GM18517 (cell line): ENCODE measurements around the gene TMEM53.
"Not testable (repeated sequence)": the region's sequence is repeated elsewhere in the genome, so short reads cannot be mapped to it uniquely, and the experiment has no call there.

Source experiments
- ATAC-seq: cut with Tn5 transposase; IDR thresholded peaks from one replicate; pipeline ENCODE4 v1.9.1; 2021; ENCODE audit warnings: mild to moderate bottlenecking, moderate library complexity; ENCODE audit not compliant: unreplicated experiment

Gene TMEM53

DNA sequence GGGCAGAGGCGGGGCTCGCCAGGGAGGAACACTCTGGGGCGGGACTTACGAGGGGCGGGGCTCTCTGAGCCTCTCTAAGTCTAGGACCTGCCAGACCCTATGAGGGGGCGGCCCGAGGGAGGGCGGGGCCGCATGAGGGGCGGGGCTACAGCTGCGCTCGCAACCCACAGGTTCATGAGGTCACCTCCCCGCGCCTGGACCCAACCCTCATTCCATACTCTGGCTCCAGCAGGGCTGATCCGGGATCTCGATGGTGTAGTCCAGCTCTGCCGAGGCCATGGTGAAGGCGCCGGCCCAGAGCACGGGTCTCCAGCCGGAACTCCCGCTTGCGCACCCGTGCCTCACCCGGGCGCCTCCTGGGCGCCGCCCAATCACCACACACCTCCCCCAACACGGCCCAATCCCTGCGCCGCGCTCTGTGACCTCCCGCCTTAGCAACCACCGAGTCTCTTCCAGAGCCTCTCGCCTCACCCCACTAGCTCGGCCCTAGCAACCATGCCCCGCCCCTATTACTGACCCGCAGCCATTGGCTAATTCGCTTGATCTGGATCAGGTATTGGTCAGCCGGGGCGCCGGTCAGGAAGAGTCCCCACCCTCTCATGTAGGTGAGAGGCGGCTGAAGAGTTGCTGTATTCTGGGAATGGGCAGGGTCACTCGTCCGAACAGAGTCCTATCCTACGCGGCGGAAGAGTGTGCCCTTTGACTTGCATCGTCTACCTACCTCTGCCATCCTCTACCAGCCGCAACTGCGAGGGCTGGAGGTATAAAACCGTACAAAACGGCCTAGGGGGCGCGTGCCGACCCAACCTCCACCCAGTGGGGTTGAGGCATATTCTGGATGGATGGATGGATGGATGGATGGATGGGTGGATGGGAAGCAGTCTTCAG is at the start of gene TMEM53, which contains the start of gene ARMH1:
Gene TMEM53 (minus strand): TSS at position 369 of the 888 bp plus-strand sequence. CDS start 90 bp downstream, at position 279.
Gene ARMH1 (plus strand): TSS at position 602 of the 888 bp plus-strand sequence. CDS start 14,984 bp downstream, outside the sequence.
- ATAC-seq = peak; percentile 92

DNA sequence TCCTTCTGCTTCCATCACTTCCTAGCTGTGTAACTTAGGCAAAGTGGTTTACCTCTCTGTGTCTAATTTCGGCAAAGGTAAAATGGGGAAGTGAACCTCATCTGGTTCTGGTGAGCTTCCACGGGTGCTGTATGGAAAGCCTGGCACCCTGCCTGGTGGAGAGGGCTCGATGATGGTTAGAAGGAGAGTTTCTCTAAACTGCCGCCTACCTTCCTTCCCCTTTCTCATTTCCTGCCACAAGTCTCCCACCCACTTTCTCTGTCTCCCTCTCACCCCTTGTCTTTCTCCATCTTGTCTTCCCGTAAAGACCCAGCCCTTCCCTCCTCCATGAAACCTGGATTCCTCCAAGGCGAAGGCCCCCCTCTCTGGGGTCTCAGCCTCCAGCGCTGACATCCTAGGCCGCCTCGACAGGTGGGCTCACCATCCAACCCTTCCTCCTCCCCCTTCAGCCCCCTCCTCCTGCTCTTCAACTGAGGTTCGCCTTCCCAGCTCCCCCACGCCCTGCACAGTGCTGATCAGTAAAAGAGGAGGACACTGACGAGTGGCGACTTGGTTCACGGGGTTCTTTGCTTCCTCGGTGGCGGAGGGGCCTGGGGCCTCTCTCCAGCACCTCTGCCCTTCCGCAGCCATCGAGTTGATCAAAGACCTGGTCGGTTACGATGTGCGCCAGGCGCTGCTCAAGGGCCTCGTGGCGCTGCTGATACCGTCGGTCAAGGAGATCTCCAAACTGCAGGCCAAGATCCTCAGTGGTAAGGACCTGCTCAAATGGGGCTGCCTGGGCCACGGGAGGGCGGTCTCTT is 49.4 kb upstream of the TMEM53 start:
- ATAC-seq = no peak

DNA sequence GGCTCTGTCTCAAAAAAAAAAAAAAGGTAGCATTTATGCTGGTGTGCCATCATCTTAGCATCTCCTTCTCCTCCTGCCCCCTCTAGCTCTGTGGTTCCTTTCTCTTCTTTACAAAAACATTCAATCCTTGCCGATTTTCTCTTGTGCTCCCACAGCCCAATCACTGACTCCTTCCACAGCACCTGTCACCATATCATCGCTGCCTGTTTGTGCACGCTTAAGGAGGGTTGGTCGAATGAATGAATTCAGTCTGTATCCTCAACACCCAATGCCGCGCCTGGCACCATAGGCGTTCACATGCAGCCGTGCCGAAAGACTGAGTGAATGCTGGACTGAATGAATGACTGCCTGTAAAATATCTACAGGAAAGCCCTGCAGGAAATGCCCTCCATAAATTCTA is 48.8 kb upstream of the TMEM53 start:
- no peak for ATAC-seq

DNA sequence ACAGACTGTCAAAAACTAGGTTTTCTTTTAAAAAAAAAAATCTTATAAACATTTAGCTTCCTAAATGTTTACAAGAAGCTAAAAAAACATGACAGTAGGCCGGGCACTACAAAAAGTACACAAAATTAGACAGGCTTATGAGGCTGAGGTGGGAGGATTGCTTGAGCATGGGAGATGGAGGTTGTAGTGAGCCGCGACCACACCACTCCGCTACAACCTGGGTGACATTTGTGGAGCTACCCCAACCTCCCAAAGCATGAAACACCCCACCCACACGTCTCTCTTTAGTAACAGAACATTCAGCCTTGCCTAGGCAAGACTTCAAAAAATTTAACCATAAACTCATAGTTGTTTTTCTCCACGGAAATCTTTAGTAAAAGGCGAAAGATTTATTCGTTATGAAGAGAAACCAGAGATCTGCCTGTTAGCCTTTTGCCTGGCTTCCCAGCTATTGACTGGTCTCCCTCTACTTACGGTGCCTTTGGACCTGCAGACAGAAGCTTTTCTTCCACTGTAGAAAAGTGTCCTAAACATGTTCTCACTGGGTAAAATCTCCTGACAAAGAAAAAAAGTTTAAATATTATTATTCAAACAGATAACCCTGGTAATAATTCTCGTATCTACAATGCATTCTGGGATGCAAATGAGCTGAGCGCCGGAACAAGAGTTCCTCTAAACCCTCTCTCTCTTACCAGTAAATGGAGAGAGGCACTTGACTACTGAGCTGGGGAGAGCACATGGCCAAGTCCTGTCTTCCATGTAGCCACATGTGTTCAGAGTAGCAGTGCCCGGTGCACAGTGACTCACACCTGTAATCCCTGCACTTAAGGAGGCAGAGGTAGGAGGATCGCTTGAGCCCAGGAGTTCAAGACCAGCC is 47.4 kb upstream of the TMEM53 start:
- peak; percentile 72 for ATAC-seq

DNA sequence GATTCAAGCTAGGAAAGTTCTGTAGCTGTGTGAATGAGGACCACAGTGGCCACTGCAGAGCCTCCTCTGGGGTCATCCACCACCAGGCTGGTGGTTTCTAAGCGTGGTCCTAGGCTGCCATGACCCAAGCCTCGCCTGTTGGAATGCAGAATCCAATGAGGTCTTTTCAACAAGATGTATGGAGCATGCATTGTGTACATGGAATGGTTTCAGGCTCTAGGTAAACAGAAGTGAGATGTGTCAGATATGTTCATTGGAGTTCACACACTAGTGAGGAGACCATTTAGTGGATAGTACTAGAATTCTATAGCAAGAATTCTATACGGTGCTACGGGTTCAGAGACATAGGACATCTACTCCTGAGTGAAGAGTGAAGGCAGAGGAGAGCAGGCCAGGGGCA is 46.0 kb upstream of the TMEM53 start:
- no peak for ATAC-seq

DNA sequence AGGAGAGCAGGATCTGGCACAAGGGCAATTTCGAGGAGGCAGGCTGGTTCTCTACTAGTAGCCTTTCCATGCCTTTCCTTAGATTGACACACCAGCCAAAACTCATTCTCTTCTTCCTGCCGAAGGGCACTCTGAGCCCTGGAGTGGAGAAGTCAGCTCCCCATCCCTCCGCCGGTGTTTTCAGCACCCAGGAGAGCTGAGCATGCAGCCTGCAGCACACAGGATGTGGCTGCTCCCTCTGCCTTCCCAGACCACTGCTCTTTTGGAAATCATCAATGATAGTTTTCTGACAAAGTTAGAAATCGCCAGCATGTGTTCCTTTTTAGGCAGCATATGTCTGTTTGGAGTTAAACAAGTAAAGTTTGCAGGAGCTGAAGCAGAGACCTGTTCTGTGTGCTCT is 45.0 kb upstream of the TMEM53 start:
- no peak for ATAC-seq

DNA sequence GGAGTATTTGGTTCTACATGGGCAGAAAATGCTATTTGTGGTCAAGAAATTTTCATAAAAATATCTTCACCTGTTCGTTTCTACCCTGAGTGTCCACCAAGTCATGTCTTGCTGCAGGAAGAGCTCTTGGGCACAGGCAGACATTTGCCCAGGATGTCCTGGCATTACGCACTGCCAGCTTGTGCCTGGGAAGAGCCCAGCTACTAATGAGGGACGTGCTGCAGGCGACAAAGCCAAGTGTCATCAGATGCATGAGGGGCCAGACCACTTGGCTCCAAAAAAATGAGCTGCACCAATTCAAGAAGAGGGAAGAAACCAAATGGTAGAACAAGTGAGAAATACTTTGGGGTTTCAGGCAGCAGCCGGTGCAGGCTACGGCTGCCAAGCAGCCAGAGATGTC is 43.8 kb upstream of the TMEM53 start:
- no peak for ATAC-seq

DNA sequence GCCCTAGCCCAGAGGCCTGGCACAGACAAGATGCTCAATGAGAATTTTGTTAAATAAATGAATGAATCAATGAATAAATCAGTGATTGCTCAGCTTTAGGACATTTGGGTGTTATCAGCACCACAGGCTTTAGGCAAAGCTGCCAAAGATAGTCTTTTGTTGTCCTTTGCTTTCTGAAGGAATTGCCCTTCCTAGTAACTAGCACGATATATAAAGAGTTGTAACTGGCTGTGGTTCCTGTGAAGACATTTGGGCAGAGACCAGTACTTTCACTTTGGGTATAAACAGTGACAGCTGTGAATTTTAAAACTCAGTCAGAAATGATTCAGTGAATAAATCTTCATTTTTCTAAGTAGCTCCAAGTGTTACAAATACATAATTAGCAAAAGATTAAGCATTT is 43.4 kb upstream of the TMEM53 start:
- no peak for ATAC-seq

DNA sequence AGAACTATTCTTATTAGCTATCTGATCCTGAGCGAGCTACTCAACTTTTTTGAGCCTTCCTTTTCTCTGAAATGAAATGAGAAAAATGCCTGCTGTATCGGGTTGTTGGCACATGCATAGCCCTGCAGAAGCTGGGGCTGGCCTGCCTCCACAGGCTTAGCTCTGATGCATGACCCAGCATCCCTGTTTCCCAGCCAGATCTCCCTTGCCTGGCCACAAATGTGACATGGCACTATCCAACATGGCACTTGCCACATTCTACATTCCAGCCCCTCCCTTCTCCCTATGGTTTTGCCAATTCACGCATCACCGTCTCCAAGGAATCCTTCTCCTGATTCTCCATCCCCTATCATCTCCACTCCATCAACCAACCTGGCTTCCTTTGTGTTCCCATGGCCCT is 42.9 kb upstream of the TMEM53 start:
- ATAC-seq = no peak

DNA sequence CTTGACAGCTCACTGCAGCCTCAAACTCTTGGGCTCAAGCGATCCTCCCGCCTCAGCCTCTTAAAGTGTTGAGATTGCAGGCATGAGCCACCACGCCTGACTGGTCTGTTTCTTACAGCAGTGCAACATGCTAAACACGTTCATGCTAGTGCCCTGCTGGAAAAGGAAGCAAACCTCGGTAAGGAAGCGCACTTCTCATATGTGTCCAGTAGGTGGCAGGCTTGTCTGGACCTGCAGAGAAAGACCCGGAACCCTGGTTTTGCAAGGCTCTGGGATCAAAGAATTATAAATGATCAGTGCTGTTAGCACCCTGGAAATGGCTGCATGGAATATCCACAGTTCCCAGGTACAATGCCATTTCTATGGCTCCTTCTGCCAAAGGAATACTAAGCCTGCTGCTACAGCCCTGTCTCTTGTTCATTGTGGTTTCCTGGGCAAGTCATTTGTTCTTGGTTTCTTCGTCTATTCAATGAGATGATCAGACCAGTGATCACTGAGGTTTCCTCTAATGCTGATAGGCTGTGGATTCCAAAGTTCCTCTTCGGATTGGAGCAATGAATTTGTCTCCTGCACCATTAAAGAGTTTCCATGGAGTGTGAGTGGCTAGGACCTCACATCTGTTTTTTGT is 40.8 kb upstream of the TMEM53 start:
- ATAC-seq = no peak

DNA sequence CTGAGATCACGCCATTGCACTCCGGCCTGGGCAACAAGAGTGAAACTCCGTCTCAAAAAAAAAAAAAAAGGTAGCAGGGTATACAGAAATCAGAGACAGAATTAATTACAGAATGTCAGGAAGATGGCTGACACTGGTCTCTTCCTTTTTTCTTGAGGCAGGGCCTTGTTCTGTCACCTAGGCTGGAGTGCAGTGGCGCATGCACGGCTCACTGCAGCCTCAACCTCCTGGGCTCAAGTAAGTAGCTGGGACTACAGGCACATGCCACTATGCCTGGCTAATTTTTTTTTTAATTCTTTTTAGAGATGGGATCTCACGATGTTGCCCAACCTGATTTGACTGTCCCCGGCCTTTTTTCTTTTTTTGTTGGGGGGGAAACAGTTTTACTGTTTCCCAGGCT is 40.3 kb upstream of the TMEM53 start:
- no peak for ATAC-seq

DNA sequence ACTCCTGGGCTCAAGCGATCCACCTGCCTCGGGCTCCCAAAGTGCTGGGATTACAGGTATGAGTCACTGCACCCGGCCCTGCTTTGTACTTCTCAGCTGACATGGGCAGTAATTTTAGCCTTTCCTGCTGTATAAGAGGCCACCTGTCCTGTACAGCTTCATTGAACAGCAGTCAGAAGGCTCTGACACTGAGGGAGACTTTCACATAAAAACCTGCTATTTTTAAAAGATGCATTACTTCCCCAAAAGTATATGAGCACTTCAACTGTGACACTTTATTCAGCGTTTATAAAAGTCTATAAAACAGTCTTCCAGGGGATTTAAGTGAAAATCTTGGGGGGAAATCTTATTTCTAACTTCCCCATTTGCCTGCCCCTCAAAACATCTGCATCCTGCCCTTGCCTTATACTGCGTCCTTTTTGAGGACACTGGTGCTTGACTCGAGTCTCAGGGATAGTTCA is 39.1 kb upstream of the TMEM53 start:
- ATAC-seq = no peak

DNA sequence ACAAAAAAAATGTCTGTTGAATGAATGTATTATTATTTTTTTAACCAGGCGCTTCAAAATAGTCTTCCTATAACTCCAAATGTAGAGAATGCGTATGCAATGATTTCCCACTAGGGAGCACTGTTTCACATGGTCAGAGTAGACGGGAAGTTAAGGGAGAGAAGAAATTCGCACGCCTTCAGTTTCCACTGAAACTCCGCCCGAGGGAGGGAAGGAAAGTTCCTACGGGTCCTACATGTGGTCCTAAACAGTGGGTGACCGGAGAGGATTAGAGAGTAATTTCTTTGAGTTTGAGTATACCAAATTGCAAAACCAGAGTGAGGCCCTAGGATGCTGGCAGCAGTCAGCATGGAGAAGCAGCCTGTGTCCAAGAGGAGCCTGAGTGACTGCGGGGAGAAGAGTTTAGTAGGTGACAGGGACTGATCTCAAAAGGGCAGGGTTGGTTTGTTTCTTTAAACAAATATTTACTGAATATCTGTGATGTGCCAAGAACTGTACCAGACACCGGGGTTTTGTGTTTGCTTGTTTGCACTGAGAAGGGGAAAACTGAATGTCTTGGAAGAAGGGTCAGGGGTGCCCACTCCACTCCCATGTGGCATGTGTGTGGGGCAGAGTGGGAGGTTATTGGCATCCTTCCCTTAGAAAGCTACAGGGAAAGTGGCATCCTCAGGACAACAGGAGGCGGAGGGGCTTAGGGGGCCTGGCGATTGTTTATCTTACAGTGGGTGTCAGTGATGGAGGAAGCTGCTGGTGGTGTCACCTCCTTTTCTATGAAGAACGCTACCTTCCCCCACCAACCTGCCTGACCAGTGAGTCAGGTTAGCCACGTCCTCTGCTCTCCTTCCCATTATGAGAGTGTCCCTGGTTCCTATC is 33.9 kb upstream of the TMEM53 start:
- ATAC-seq = no peak

DNA sequence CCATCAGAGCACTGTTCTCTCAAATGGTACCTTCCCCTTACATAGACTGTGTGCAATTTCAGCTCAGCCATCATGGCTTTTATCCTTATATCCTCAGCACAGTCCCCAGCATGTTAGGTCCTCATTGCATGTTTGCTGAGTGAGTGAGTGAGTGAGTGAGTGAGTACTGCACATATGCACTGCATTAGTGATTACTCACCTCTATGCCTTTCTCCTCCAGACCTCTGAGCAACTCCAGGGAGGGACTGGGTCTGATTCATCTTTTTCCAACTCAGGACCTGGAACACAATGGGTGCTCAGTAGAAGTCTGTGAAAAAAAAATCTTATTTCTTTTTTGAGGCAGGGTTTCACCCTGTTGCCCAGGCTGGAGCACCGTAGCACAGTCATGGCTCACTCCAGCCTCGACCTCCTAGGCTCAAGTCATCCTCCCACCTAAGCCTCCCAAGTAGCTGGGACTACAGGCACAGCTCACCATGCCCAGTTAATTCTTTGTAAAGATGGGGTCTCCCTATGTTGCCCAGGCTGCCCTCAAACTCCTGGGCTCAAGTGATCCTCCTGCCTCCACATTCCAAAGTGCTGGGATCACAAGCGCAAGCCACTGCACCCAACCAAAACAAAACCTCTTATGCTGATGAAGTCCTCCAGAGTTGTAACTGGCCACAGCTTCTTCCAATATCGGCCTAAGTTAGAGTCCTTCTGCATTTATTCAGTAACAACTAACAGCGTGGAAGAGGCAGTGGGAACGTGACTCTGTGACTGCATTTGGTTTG is 33.0 kb upstream of the TMEM53 start:
- ATAC-seq = no peak

DNA sequence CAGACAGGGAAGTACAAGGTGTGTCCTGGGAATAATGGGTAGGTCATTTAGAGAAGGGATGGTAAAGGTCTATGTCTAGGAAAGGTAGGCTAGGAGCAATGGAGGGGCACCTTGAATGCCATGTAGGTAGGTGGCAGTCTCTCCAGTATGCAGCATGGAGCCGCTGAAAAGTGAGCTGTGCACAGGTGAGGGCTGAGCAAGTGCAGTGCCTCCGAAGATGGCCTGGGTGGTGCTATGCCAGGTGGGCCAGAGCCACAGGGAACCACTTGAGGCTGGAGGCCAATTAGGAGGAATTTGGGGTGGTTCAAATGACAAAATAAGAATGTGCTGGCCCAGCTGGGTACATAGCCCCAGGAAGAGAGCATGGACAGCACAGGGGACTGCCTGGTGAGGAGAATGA is 31.7 kb upstream of the TMEM53 start:
- no peak for ATAC-seq

DNA sequence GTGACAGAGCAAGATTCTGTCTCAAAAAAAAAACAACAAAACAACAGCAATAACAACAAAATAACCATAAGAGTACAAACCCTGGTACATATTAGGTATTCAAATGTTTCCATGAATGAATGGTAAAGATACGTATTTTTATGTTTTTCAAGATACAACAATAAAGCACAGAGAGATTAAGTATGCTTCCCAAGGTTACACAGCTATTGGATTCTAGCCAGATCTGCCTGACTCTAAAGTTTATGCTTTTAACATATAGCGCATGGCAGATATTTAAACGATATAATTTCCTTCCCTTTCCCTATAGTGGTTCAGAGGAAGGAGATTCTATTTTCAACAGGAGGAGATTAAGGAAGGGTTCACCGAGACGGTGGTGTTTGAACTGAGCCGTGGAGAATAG is 31.2 kb upstream of the TMEM53 start:
- no peak for ATAC-seq

DNA sequence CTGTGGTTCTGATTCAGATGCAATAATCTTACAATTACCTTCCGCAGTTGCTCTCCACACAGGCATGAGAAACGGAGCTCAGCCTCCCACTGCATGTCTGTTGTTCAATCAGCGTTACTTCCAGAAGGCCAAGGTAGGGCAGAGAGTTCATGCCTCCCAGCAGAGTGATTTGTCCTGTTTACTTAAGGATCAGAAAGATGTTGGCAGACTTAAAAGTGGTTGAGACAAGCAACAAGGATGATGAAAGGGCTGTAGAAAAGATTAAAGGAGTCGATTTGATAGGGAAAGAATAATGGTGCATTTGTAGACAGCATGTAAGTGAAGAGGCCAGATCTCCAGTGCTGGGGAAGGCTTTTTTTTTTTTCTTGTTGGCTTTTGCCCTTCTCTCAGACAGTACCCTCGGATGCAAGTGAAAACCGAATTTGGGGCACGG is 26.9 kb upstream of the TMEM53 start:
- no peak for ATAC-seq

DNA sequence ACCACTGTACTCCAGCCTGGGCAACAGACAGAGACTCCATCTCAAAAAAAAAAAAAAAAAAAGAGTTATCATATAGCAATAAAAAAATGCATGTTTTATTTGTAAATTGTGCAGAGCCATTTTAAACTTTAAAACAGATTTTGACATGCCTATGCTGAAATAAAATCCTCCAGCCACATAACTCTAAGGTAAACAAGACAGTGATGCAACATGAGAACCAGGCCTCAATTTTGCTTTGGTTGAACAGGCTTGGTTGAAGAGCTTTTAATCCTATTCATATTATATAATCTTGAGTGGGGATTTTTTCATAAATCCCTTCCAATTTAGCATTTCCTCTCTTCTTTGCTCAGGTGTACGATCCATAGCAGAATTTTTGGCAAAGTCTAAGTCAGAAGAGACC is 26.3 kb upstream of the TMEM53 start:
- ATAC-seq = no peak

DNA sequence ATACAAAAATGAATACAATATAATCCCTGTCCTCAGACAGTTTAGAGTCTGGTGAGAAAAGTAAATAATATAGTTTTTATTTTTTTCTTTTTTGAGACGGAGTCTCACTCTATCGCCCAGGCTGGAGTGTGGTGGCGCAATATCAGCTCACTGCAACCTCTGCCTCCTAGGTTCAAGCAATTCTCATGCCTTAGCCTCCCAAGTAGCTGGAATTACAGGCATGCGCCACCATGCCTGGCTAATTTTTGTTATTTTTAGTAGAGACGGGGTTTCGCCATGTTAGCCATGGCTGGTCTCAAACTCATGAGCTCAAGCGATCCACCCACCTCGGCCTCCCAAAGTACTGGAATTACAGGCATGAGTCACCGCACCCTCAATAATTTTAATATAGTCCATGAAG is 25.1 kb upstream of the TMEM53 start:
- ATAC-seq = not testable (repeated sequence)
